Left lung (tissue), 10 donors: Measurements from ENCODE around the gene PTPRM. TPM values are rescaled to one million over a fixed set of nuclear protein-coding genes. Genes with fewer than 3 reads are reported as not detected.
"Not testable (repeated sequence)": the region's sequence is repeated elsewhere in the genome, so short reads cannot be mapped to it uniquely, and the experiment has no call there.

Experiments
- ATAC-seq: fragments of 200-7000 bp; cut with Tn5 transposase; one replicate; pipeline ENCODE4 v1.9.1; 2020; ENCODE audit warnings: moderate library complexity
- DNase-seq, 4 donors: peaks; one replicate each; pipeline ENCODE4 v3.0.0-alpha.2; 2013 to 2020
- H3K27ac ChIP-seq, 2 donors: fragments of 200-600 bp; sonication (generic) in 1 of 2; one replicate each; pipeline versions ENCODE4 v1.5.0 to v1.8.0; 2020 to 2021
- H3K27me3 ChIP-seq, 2 donors: fragments of 200-600 bp; sonication (generic) in 1 of 2; one replicate each; pipeline versions ENCODE4 v1.5.0 to v1.8.0; 2020 to 2021
- H3K36me3 ChIP-seq, 2 donors: fragments of 200-600 bp; sonication (generic) in 1 of 2; one replicate each; pipeline versions ENCODE4 v1.5.0 to v1.8.0; 2020 to 2021
- H3K4me1 ChIP-seq, 2 donors: fragments of 200-600 bp; one replicate each; pipeline ENCODE4 v1.8.0; 2021
- H3K4me3 ChIP-seq, 2 donors: fragments of 200-600 bp; sonication (generic) in 1 of 2; one replicate each; pipeline versions ENCODE4 v1.5.0 to v1.8.0; 2020 to 2021; ENCODE audit warnings: mild to moderate bottlenecking in 1 of 2
- H3K9me3 ChIP-seq, 2 donors: fragments of 200-600 bp; sonication (generic) in 1 of 2; one replicate each; pipeline versions ENCODE4 v1.5.0 to v1.8.0; 2020 to 2021
- CTCF ChIP-seq, 2 donors: fragments of 200-600 bp; sonication (generic) in 1 of 2; IDR thresholded peaks; one replicate each; pipeline versions ENCODE4 v1.5.0 to v1.8.0; 2021; ENCODE audit warnings: antibody characterized with exemption in 2 of 2
- intact Hi-C, 2 donors: fragments of 100-400 bp; cut with DNase I; formaldehyde crosslinking; loops; one replicate each; pipeline versions ENCODE4 v1.11.2 to v1.14.2; 2022
- polyA plus RNA-seq, 6 donors: library from polyadenylated mRNA; unstranded; fragments of 120-200 nt; gene quantifications; one replicate each; pipeline ENCODE4 v1.2.1, GENCODE V29; 2013; ENCODE audit not compliant: insufficient read length in 6 of 6
- total RNA-seq, 2 donors: library from RNA; stranded (reverse); fragmentation: NEBNext Ultra II Directional; extraction: Animal tissue kit (Norgen Biotek cat#: 25700); gene quantifications; one replicate each; pipeline ENCODE4 v1.2.1, GENCODE V29; 2021
- donor health status: DM: no; HTN: yes; CAD: no.
- donor health status: DM: no; HTN: no; CAD: no.

The PTPRM gene
- total and polyA plus RNA-seq, 8 donors: 76.4 to 99.6 (median 90.1) TPM

GRCh38 chr18:8433323-8433722 lies 866.2 kb downstream of the PTPRM start:
- no peaks in the 10 kb centered on the region for H3K27me3 ChIP-seq
- TF ChIP-seq CTCF (IDR thresholded peaks at IDR 0.05): no peak
- H3K9me3 ChIP-seq: no peaks in the 10 kb centered on the region
- no peaks in the 10 kb centered on the region for H3K4me1 ChIP-seq
- intact Hi-C loops: no loop called here
- no peak overlapping the region for H3K27ac ChIP-seq
- H3K36me3 ChIP-seq: no peaks in the 10 kb centered on the region
- ATAC-seq: no peak
- no peak overlapping the region for H3K4me3 ChIP-seq
- no peak for DNase-seq

GRCh38 chr18:8433771-8434170 lies 866.7 kb downstream of the PTPRM start:
- ATAC-seq (no peak), DNase-seq (no peak)
- TF ChIP-seq CTCF (IDR thresholded peaks at IDR 0.05): no peak
- Histone ChIP-seq H3K4me3 (no peak overlapping the region), H3K36me3 (no peaks in the 10 kb centered on the region), H3K4me1 (no peaks in the 10 kb centered on the region), H3K9me3 (peaks cover 0 to 2% of the 10 kb centered on the region in 2 donors), H3K27ac (no peak overlapping the region), H3K27me3 (no peaks in the 10 kb centered on the region)
- intact Hi-C loops: no loop called here

- H3K4me3 ChIP-seq: no peak overlapping the region
- intact Hi-C loops: no loop called here
- no peaks in the 10 kb centered on the region for H3K27me3 ChIP-seq
- ATAC-seq: no peak
- H3K27ac ChIP-seq: no peak overlapping the region
- DNase-seq: no peak
- no peak for TF ChIP-seq CTCF (IDR thresholded peaks at IDR 0.05)
- no peaks in the 10 kb centered on the region for H3K36me3 ChIP-seq
- no peaks in the 10 kb centered on the region for H3K4me1 ChIP-seq
- peaks cover 0 to 12% of the 10 kb centered on the region in 2 donors for H3K9me3 ChIP-seq
These were observed 868.3 kb downstream of the PTPRM start for GRCh38 chr18:8435376-8435775.

- no peak for TF ChIP-seq CTCF (IDR thresholded peaks at IDR 0.05)
- Histone ChIP-seq H3K27ac (no peak overlapping the region), H3K36me3 (no peaks in the 10 kb centered on the region), H3K9me3 (peaks cover 0 to 17% of the 10 kb centered on the region in 2 donors), H3K27me3 (no peaks in the 10 kb centered on the region), H3K4me1 (no peaks in the 10 kb centered on the region), H3K4me3 (no peak overlapping the region)
- no peak for DNase-seq
- intact Hi-C loops: no loop called here
- ATAC-seq: no peak
These were observed 871.9 kb downstream of the PTPRM start for GRCh38 chr18:8439055-8439454.

- DNase-seq (no peak), ATAC-seq (no peak)
- intact Hi-C loops: no loop called here
- Histone ChIP-seq H3K4me3 (no peak overlapping the region), H3K27me3 (no peaks in the 10 kb centered on the region), H3K36me3 (no peaks in the 10 kb centered on the region), H3K27ac (no peak overlapping the region), H3K4me1 (no peaks in the 10 kb centered on the region), H3K9me3 (peaks cover 0 to 17% of the 10 kb centered on the region in 2 donors)
- TF ChIP-seq CTCF (IDR thresholded peaks at IDR 0.05): no peak
These were observed 876.4 kb downstream of the PTPRM start for GRCh38 chr18:8443505-8443904.

- H3K36me3 ChIP-seq, H3K4me3 ChIP-seq, H3K27me3 ChIP-seq, intact Hi-C loops, H3K27ac ChIP-seq, H3K9me3 ChIP-seq, H3K4me1 ChIP-seq, ATAC-seq, DNase-seq: not testable (repeated sequence)
These were observed 879.8 kb downstream of the PTPRM start for GRCh38 chr18:8446936-8447335.
